Natural killer cell (primary cell): ENCODE results near the gene TCF19. TPM values are rescaled to one million over a fixed set of nuclear protein-coding genes. Genes with fewer than 3 reads are reported as not detected.

Experiments
- ATAC-seq, 3 donors: fragments of 150-1000 bp in 2 of 3; fragments of 200-7000 bp in 1 of 3; cut with Tn5 transposase; 1 replicate in 1 of 3; 2 replicates in 2 of 3; pipeline ENCODE4 v1.10.0; 2021; ENCODE audit warnings: mild to moderate bottlenecking in 2 of 3, moderate library complexity in 2 of 3
- DNase-seq, 2 donors: peaks; one replicate each; pipeline versions ENCODE4 v3.0.0 to v3.0.0-alpha.2; 2013 to 2021; ENCODE audit warnings: mixed read lengths in 1 of 2
- H3K27ac ChIP-seq: one replicate; pipeline ENCODE4 v1.5.1; 2013; ENCODE audit warnings: mild to moderate bottlenecking, low read length
- H3K27me3 ChIP-seq: one replicate; pipeline ENCODE4 v1.6.1; 2013; ENCODE audit warnings: low read length; ENCODE audit not compliant: control insufficient read depth, insufficient read depth
- H3K36me3 ChIP-seq: one replicate; pipeline ENCODE4 v1.6.1; 2013; ENCODE audit warnings: low read length; ENCODE audit not compliant: control insufficient read depth, insufficient read depth
- H3K4me1 ChIP-seq: one replicate; pipeline ENCODE4 v1.6.1; 2013; ENCODE audit warnings: low read length; ENCODE audit not compliant: control insufficient read depth, insufficient read depth
- H3K4me3 ChIP-seq: one replicate; pipeline ENCODE4 v1.5.1; 2013; ENCODE audit warnings: low read length
- H3K9me3 ChIP-seq: one replicate; pipeline ENCODE4 v1.6.1; 2013; ENCODE audit warnings: low read length; ENCODE audit not compliant: control insufficient read depth, insufficient read depth
- H3K27ac Mint-ChIP-seq, 2 donors: one replicate each; pipeline ENCODE4 v1.8.0; 2022; ENCODE audit warnings: mild to moderate bottlenecking in 2 of 2, mixed read lengths in 2 of 2, moderate library complexity in 1 of 2
- H3K27me3 Mint-ChIP-seq, 2 donors: one replicate each; pipeline ENCODE4 v1.8.0; 2022; ENCODE audit warnings: low read depth in 2 of 2, mixed read lengths in 2 of 2
- H3K36me3 Mint-ChIP-seq: one replicate; pipeline ENCODE4 v1.8.0; 2022; ENCODE audit warnings: mixed read lengths
- H3K4me1 Mint-ChIP-seq, 2 donors: one replicate each; pipeline ENCODE4 v1.8.0; 2022; ENCODE audit warnings: mixed read lengths in 2 of 2
- H3K4me3 Mint-ChIP-seq: one replicate; pipeline ENCODE4 v1.8.0; 2022; ENCODE audit warnings: mild to moderate bottlenecking, moderate library complexity, mixed read lengths
- H3K9me3 Mint-ChIP-seq, 2 donors: one replicate each; pipeline ENCODE4 v1.8.0; 2022; ENCODE audit warnings: mixed read lengths in 2 of 2
- CTCF ChIP-seq: fragments of 200-600 bp; IDR thresholded peaks from one replicate; pipeline ENCODE4 v1.8.0; 2022; ENCODE audit warnings: antibody characterized with exemption
- WGBS: methylation state at CpG from one replicate; pipeline ENCODE4 v1.1.7; 2013; ENCODE audit warnings: missing lambda C conversion rate; ENCODE audit not compliant: insufficient coverage; 5-methylcytosine and 5-hydroxymethylcytosine counted together
- intact Hi-C: fragments of 100-400 bp; cut with micrococcal nuclease; formaldehyde crosslinking; loops from one replicate; pipeline ENCODE4 v1.14.2; 2022
- total RNA-seq, 4 donors: library from RNA; stranded (reverse); fragments of 120-200 nt in 1 of 4; gene quantifications; one replicate each; pipeline versions ENCODE4 v1.2.3 to v1.2.4, GENCODE V29; 2013 to 2022

The TCF19 gene
- total RNA-seq, 3 donors from 2014 or later (not counting 1 experiment from before 2014, with no cell fraction given) = 7.2 to 12.0 (median 9.2) TPM

- Histone ChIP-seq H3K27ac (no peak overlapping the region), H3K4me1 (no peaks in the 10 kb centered on the region), H3K4me3 (no peak overlapping the region), H3K27me3 (no peaks in the 10 kb centered on the region), H3K9me3 (no peaks in the 10 kb centered on the region), H3K36me3 (no peaks in the 10 kb centered on the region)
- 41% methylated on average over 8 of the region's 9 CpGs for WGBS
- Mint-ChIP-seq H3K4me1 (no peaks in the 10 kb centered on the region), H3K27ac (no peak overlapping the region), H3K36me3 (no peaks in the 10 kb centered on the region), H3K27me3 (peaks cover 26 to 36% of the 10 kb centered on the region in 2 donors), H3K9me3 (no peaks in the 10 kb centered on the region), H3K4me3 (no peak overlapping the region)
- DNase-seq = peak in 1 of 2 donors; percentile 53
- intact Hi-C loops = no loop called here
- ATAC-seq = no peak
- TF ChIP-seq CTCF = no peak
These were observed 43.2 kb upstream of the TCF19 start for GRCh38 chr6:31114970-31115849.

- ATAC-seq = no peak
- Mint-ChIP-seq H3K27ac (no peak overlapping the region), H3K36me3 (no peaks in the 10 kb centered on the region), H3K4me1 (no peaks in the 10 kb centered on the region), H3K9me3 (no peaks in the 10 kb centered on the region), H3K4me3 (no peak overlapping the region), H3K27me3 (peaks cover 24 to 34% of the 10 kb centered on the region in 2 donors)
- Histone ChIP-seq H3K4me1 (no peaks in the 10 kb centered on the region), H3K27me3 (no peaks in the 10 kb centered on the region), H3K9me3 (no peaks in the 10 kb centered on the region), H3K27ac (no peak overlapping the region), H3K36me3 (no peaks in the 10 kb centered on the region), H3K4me3 (no peak overlapping the region)
- no peak for TF ChIP-seq CTCF
- no peak for DNase-seq
- WGBS = 88% methylated on average over 12 of the region's 12 CpGs
- intact Hi-C loops = no loop called here
These were observed 42.3 kb upstream of the TCF19 start for GRCh38 chr6:31115941-31116560.

GRCh38 chr6:31116661-31117385 lies 41.6 kb upstream of the TCF19 start:
- H3K27ac ChIP-seq = no peak overlapping the region
- H3K4me3 Mint-ChIP-seq = no peak overlapping the region
- no peaks in the 10 kb centered on the region for H3K4me1 ChIP-seq
- no peaks in the 10 kb centered on the region for H3K9me3 ChIP-seq
- WGBS = 93% methylated on average over 18 of the region's 19 CpGs
- H3K9me3 Mint-ChIP-seq = no peaks in the 10 kb centered on the region
- no peak overlapping the region for H3K4me3 ChIP-seq
- ATAC-seq (no peak), DNase-seq (no peak)
- no peak overlapping the region for H3K27ac Mint-ChIP-seq
- intact Hi-C loops = no loop called here
- no peaks in the 10 kb centered on the region for H3K36me3 Mint-ChIP-seq
- H3K27me3 ChIP-seq = no peaks in the 10 kb centered on the region
- TF ChIP-seq CTCF = no peak
- no peaks in the 10 kb centered on the region for H3K4me1 Mint-ChIP-seq
- no peaks in the 10 kb centered on the region for H3K36me3 ChIP-seq
- H3K27me3 Mint-ChIP-seq = peaks cover 22 to 34% of the 10 kb centered on the region in 2 donors
